GM13977 (cell line): ENCODE measurements around the gene VCP.
"Not testable (repeated sequence)": the region's sequence is repeated elsewhere in the genome, so short reads cannot be mapped to it uniquely, and the experiment has no call there.

Source experiments
- DNase-seq: peaks from one replicate; pipeline ENCODE4 v3.0.0; 2012; ENCODE audit warnings: low spot score
- in situ Hi-C: fragments of 300-500 bp; cut with MboI; formaldehyde crosslinking; loops from one replicate; pipeline ENCODE4 v1.12.0; 2022; ENCODE audit warnings: low sequenced_read_pairs, low pct_unique_long_range_greater_than_20kb, mixed read lengths, inconsistent platforms; ENCODE audit not compliant: unreplicated experiment
- TF ChIP-seq, protein P1 (sequence below): IDR thresholded peaks from 2 replicates; pipeline ENCODE4 v1.5.1; 2012; ENCODE audit warnings: mild to moderate bottlenecking, control low read depth; ENCODE audit not compliant: insufficient read depth; ENCODE audit errors: extremely low read depth, missing control alignments

The VCP gene

DNA sequence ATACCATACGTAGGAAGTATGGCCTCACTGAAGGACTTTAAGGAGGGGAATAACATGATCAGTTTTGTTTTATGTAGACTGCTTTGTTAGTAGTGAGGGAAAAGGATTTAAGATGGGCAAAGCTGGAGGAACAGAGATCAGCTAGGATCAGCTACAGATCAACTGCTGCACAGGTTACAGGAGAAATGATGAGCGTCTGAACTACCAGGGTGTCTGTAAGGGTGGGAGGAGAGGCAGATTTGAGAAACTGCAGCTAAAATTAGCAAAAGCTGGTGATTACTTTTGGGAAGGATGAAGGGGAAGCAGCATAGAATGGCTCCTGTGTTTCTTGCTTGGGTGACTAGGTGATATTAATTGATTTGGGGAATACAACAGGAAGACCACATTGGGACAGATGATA lies 39.3 kb downstream of the VCP start:
- in situ Hi-C loops = no loop called here
- DNase-seq = no peak
- TF ChIP-seq, protein P1, sequence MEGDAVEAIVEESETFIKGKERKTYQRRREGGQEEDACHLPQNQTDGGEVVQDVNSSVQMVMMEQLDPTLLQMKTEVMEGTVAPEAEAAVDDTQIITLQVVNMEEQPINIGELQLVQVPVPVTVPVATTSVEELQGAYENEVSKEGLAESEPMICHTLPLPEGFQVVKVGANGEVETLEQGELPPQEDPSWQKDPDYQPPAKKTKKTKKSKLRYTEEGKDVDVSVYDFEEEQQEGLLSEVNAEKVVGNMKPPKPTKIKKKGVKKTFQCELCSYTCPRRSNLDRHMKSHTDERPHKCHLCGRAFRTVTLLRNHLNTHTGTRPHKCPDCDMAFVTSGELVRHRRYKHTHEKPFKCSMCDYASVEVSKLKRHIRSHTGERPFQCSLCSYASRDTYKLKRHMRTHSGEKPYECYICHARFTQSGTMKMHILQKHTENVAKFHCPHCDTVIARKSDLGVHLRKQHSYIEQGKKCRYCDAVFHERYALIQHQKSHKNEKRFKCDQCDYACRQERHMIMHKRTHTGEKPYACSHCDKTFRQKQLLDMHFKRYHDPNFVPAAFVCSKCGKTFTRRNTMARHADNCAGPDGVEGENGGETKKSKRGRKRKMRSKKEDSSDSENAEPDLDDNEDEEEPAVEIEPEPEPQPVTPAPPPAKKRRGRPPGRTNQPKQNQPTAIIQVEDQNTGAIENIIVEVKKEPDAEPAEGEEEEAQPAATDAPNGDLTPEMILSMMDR = no peak

DNA sequence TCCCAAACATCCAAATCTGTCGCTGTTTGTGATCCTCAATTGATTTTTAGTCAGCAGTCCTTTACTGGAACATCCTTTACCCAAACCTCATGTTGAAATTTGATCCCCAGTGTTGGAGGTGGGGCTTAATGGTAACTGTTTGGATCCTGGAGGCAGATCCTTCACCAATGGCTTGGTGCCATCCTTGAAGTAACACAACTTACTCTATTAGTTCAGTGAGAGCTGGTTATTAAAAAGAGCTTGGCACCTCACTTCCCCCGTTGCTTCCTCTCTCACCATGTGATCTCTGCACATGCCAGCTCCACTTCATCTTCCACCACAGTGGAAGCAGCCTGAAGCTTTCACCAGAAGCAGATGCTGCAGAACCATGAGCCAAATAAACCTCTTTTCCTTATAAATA lies 42.6 kb downstream of the VCP start:
- in situ Hi-C loops = no loop called here
- TF ChIP-seq, protein P1 = no peak
- DNase-seq = no peak

DNA sequence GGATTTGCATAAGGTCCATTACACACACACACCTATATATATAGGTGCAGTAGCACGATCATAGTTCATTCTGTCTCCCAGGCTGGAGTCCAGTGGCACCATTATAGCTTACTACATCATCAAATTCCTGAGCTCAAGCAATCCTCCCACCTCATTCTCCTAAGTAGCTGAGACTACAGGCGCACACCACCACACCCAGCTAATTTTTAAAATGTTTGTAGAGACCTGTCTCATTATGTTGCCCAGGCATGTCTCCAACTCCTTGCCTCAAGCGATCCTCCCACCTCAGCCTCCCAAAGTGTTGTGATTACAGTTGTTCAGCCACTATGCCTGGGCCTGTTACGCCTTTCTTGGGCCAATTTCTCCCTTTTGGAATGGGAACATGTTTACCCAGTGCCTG lies 43.2 kb downstream of the VCP start:
- TF ChIP-seq, protein P1 = no peak
- DNase-seq = no peak
- in situ Hi-C loops = no loop called here

DNA sequence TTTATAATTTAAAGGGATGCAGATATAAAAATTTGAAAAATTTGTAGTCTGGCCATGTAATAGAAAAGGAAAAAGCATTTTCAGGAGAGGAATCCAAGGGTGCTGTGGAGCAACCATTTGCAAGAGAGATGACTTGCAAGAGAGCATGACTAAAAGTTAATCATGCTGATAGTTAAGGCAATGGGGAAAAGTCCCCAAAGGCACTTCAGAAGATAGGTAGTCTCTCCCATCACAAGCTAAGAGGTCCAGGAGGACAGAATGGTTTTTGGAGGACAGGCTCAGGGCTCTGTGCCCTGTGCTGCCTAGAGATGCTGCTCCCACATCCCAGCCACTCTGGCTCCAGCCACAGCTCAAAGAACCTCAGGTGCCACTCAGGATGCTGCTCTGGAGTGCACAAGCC lies 44.1 kb downstream of the VCP start:
- TF ChIP-seq, protein P1 = no peak
- in situ Hi-C loops = no loop called here
- no peak for DNase-seq

DNA sequence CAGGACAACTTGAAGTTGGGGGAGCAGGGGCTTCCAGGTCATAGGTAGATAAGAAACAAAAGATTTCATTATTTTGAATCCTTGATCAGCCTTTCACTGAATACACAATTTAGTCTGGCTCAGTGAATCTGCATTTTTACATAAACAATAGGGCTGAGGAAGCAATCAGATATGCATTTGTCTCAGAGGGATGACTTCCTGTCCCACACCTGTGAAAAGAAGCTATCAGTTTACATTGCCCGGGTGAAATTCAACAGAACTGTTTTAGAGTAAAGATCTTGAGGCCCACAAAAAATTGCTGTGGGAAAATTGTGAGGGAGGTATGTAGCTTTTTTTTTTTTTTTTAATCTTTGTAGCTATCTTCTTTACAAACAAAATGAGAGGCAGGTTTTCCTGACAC lies 44.6 kb downstream of the VCP start:
- no peak for DNase-seq
- TF ChIP-seq, protein P1 = no peak
- in situ Hi-C loops = no loop called here

DNA sequence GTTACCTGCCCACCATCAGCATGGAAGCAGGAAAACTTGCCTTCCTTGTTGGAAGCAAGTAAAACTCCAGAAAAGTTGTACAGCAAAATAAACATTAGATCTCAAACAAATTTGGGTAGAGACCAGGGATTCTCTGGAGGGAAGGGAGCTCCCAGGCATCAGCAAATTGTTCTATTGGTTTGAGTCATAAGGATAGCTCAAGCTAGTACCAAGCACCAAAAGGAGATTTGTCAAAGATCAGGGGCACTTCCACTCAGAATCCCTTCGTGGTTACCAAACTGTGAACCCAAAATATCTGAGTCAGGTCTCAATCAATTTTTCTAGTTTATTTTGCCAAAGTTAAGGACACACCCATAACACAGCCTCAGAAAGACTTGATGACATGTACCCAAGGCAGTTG lies 45.1 kb downstream of the VCP start:
- in situ Hi-C loops = no loop called here
- TF ChIP-seq, protein P1 = no peak
- DNase-seq = no peak

DNA sequence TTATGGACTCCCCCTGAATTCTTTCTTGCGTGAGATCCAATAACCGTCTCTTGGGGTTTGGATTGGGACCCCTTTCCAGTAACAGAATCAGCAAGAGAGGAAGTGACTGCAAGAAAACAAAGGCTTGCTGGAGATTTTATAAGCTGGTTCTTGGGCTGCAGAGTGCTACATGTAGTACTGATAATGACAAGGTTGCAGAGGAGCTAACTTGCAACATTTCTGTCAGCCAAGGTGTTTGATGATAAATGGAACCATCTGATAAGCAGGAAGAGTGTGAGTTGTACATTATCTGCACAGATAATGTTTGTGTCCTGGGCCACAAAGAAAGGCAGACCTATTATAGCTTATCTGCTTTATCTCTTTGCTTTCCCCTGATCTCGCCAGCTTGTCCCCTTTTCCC lies 45.8 kb downstream of the VCP start:
- TF ChIP-seq, protein P1 = no peak
- in situ Hi-C loops = no loop called here
- no peak for DNase-seq

DNA sequence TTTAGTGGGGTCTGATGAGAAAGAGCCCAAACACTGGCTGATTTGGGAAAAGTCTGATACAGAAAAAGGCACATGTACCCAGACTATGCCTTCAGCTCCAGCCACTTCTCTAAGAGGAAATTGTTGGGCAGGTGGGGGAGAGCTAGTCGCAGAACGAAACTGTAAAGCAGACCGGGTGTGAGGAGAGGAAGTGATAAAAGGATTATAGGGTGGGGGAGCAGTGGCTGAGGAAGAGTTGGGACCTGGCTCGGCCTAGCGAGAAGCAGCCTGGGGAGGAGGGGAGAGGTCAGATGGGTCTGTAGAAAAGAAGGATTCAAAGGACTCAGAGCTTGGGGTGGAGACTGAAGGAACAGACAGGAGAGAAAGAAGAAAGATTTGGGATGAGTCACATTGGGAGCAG lies 49.0 kb downstream of the VCP start:
- DNase-seq, in situ Hi-C loops: not testable (repeated sequence)
